KMS-11 (cell line): ENCODE data around the gene DHCR24.
"Not testable (repeated sequence)": the region's sequence is repeated elsewhere in the genome, so short reads cannot be mapped to it uniquely, and the experiment has no call there.

ENCODE experiments used
- H2AFZ ChIP-seq: fragments of 200-600 bp; sonication (generic); 2 replicates; pipeline ENCODE4 v1.6.1; 2016; ENCODE audit warnings: antibody characterized with exemption, mixed run types, low read depth
- H3K27ac ChIP-seq: fragments of 200-600 bp; sonication (generic); 2 replicates; pipeline ENCODE4 v1.6.1; 2016; ENCODE audit warnings: mild to moderate bottlenecking, mixed run types
- H3K27me3 ChIP-seq: fragments of 200-600 bp; sonication (generic); 2 replicates; pipeline ENCODE4 v1.6.1; 2017; ENCODE audit warnings: mild to moderate bottlenecking, low read depth, mixed run types, moderate library complexity; ENCODE audit not compliant: insufficient read depth
- H3K36me3 ChIP-seq: fragments of 200-600 bp; sonication (generic); 2 replicates; pipeline ENCODE4 v1.6.1; 2017; ENCODE audit warnings: mild to moderate bottlenecking, mixed run types; ENCODE audit not compliant: insufficient read depth
- H3K4me1 ChIP-seq: fragments of 200-600 bp; sonication (generic); 2 replicates; pipeline ENCODE4 v1.6.1; 2016; ENCODE audit warnings: mild to moderate bottlenecking, low read depth, mixed run types; ENCODE audit not compliant: poor library complexity, severe bottlenecking
- H3K4me2 ChIP-seq: fragments of 200-600 bp; sonication (generic); 2 replicates; pipeline ENCODE4 v1.7.0; 2016; ENCODE audit warnings: mild to moderate bottlenecking, mixed run types
- H3K4me3 ChIP-seq: fragments of 200-600 bp; sonication (generic); IDR thresholded peaks from 2 replicates; pipeline ENCODE4 v1.6.1; 2017; ENCODE audit warnings: low read depth, low read length, mixed read lengths; ENCODE audit not compliant: insufficient read depth
- H3K79me2 ChIP-seq: fragments of 200-600 bp; sonication (generic); 2 replicates; pipeline ENCODE4 v1.6.1; 2016; ENCODE audit warnings: low read depth, mixed run types; ENCODE audit not compliant: insufficient read depth
- H3K9ac ChIP-seq: fragments of 200-600 bp; sonication (generic); 2 replicates; pipeline ENCODE4 v1.6.1; 2016; ENCODE audit warnings: mild to moderate bottlenecking, mixed run types
- H4K20me1 ChIP-seq: fragments of 200-600 bp; sonication (generic); 2 replicates; pipeline ENCODE4 v1.6.1; 2016; ENCODE audit warnings: mild to moderate bottlenecking, mixed run types; ENCODE audit not compliant: insufficient read depth
- CTCF ChIP-seq: fragments of 200-600 bp; sonication (generic); conservative IDR thresholded peaks from 2 replicates; pipeline ENCODE4 v1.6.1; 2017; ENCODE audit warnings: low read depth, mild to moderate bottlenecking, antibody characterized with exemption, low read length, moderate library complexity, mixed read lengths

Gene DHCR24

GRCh38 chr1:54882519-54882918 lies 4.5 kb downstream of the DHCR24 start:
- H3K4me3 ChIP-seq = no peak overlapping the region
- H4K20me1 ChIP-seq = no peaks in the 10 kb centered on the region
- H3K27ac ChIP-seq = no peak overlapping the region
- H3K4me2 ChIP-seq = no peak overlapping the region
- no peak overlapping the region for H2AFZ ChIP-seq
- no peak overlapping the region for H3K9ac ChIP-seq
- no peaks in the 10 kb centered on the region for H3K79me2 ChIP-seq
- H3K27me3 ChIP-seq = no peaks in the 10 kb centered on the region
- no peaks in the 10 kb centered on the region for H3K36me3 ChIP-seq
- H3K4me1 ChIP-seq = no peaks in the 10 kb centered on the region
- TF ChIP-seq CTCF = no peak

GRCh38 chr1:54881604-54882003 lies 5.4 kb downstream of the DHCR24 start:
- not testable (repeated sequence) for H3K27ac ChIP-seq, H4K20me1 ChIP-seq, H3K9ac ChIP-seq, H3K4me3 ChIP-seq, H3K27me3 ChIP-seq, H3K36me3 ChIP-seq, H3K4me2 ChIP-seq, H3K79me2 ChIP-seq, H2AFZ ChIP-seq, H3K4me1 ChIP-seq

- Histone ChIP-seq H2AFZ (no peak overlapping the region), H3K36me3 (no peaks in the 10 kb centered on the region), H3K4me2 (no peak overlapping the region), H3K4me3 (no peak overlapping the region), H4K20me1 (no peaks in the 10 kb centered on the region), H3K27me3 (no peaks in the 10 kb centered on the region), H3K79me2 (no peaks in the 10 kb centered on the region), H3K27ac (no peak overlapping the region), H3K4me1 (no peaks in the 10 kb centered on the region), H3K9ac (no peak overlapping the region)
- no peak for TF ChIP-seq CTCF
Measured at GRCh38 chr1:54879872-54880271, 7.1 kb downstream of the DHCR24 start.

GRCh38 chr1:54876814-54877213 lies 10.2 kb downstream of the DHCR24 start:
- TF ChIP-seq CTCF = no peak
- Histone ChIP-seq H2AFZ (no peak overlapping the region), H3K27me3 (no peaks in the 10 kb centered on the region), H3K4me2 (no peak overlapping the region), H3K79me2 (no peaks in the 10 kb centered on the region), H3K36me3 (no peaks in the 10 kb centered on the region), H4K20me1 (no peaks in the 10 kb centered on the region), H3K4me1 (no peaks in the 10 kb centered on the region), H3K9ac (no peak overlapping the region), H3K27ac (no peak overlapping the region), H3K4me3 (no peak overlapping the region)

GRCh38 chr1:54875000-54875399 lies 12.0 kb downstream of the DHCR24 start:
- Histone ChIP-seq H3K36me3 (no peaks in the 10 kb centered on the region), H2AFZ (no peak overlapping the region), H3K79me2 (no peaks in the 10 kb centered on the region), H3K27ac (no peak overlapping the region), H3K4me3 (no peak overlapping the region), H3K4me2 (no peak overlapping the region), H3K4me1 (no peaks in the 10 kb centered on the region), H3K27me3 (no peaks in the 10 kb centered on the region), H4K20me1 (no peaks in the 10 kb centered on the region), H3K9ac (no peak overlapping the region)
- TF ChIP-seq CTCF = no peak
